Smooth muscle cell (in vitro differentiated cells): ENCODE results near the gene OLFM3. TPM values are rescaled to one million over a fixed set of nuclear protein-coding genes. Genes with fewer than 3 reads are reported as not detected.

Source experiments
- DNase-seq: peaks from one replicate; lab custom pipeline; 2025; ENCODE audit not compliant: unreplicated experiment; lab: John Stamatoyannopoulos, UW
- H2AFZ ChIP-seq: fragments of 200-600 bp; sonication (generic); 2 replicates; pipeline ENCODE4 v1.6.0; 2016; ENCODE audit warnings: antibody characterized with exemption, low read depth, mild to moderate bottlenecking
- H3F3A ChIP-seq: fragments of 200-600 bp; sonication (generic); 2 replicates; pipeline ENCODE4 v1.6.0; 2017; ENCODE audit warnings: antibody characterized with exemption, low read depth
- H3K27ac ChIP-seq: fragments of 200-600 bp; sonication (generic); 2 replicates; pipeline ENCODE4 v1.5.1; 2016; ENCODE audit warnings: low read depth, mild to moderate bottlenecking
- H3K27me3 ChIP-seq: fragments of 200-600 bp; sonication (generic); 2 replicates; pipeline ENCODE4 v1.6.1; 2016; ENCODE audit warnings: low read depth, mild to moderate bottlenecking
- H3K36me3 ChIP-seq: fragments of 200-600 bp; sonication (generic); 2 replicates; pipeline ENCODE4 v1.5.1; 2016; ENCODE audit warnings: low read depth
- H3K4me1 ChIP-seq: fragments of 200-600 bp; sonication (generic); 2 replicates; pipeline ENCODE4 v1.5.1; 2016; ENCODE audit warnings: low read depth
- H3K4me2 ChIP-seq: fragments of 200-600 bp; sonication (generic); 2 replicates; pipeline ENCODE4 v1.6.0; 2016; ENCODE audit warnings: mild to moderate bottlenecking
- H3K4me3 ChIP-seq: fragments of 200-600 bp; sonication (generic); 2 replicates; pipeline ENCODE4 v1.5.1; 2016; ENCODE audit warnings: mild to moderate bottlenecking
- H3K79me2 ChIP-seq: fragments of 200-600 bp; sonication (generic); 2 replicates; pipeline ENCODE4 v1.6.0; 2016; ENCODE audit warnings: low read depth, mild to moderate bottlenecking
- H3K9ac ChIP-seq: fragments of 200-600 bp; sonication (generic); 2 replicates; pipeline ENCODE4 v1.6.0; 2016; ENCODE audit warnings: low read depth
- H3K9me3 ChIP-seq: fragments of 200-600 bp; sonication (generic); replicated peaks from 2 replicates; pipeline ENCODE4 v1.5.1; 2016; ENCODE audit warnings: low read depth
- H4K20me1 ChIP-seq: fragments of 200-600 bp; sonication (generic); 2 replicates; pipeline ENCODE4 v1.6.0; 2016; ENCODE audit warnings: low read depth
- whole genome bisulfite sequencing: methylation state at CpG from one replicate; pipeline ENCODE4 v1.1.7; 2016; ENCODE audit warnings: low lambda C conversion rate; 5-methylcytosine and 5-hydroxymethylcytosine counted together
- polyA plus RNA-seq: library from polyadenylated mRNA; unstranded; fragments of >200 nt; fragmentation: Nextera tagmentation; extraction: Ambion mirVana; gene quantifications from 2 replicates; pipeline ENCODE4 v1.2.1, GENCODE V29; 2016
- total RNA-seq: library from RNA; depleted of rRNA; stranded (reverse); fragments of >200 nt; gene quantifications from 2 replicates; pipeline ENCODE4 v1.2.3, GENCODE V29; 2014
- TF ChIP-seq, protein P1 (sequence below): fragments of 200-600 bp; sonication (generic); IDR thresholded peaks from 2 replicates; pipeline ENCODE4 v1.5.1; 2017; ENCODE audit warnings: borderline replicate concordance, mild to moderate bottlenecking, antibody characterized with exemption; ENCODE audit not compliant: insufficient read depth, poor library complexity, severe bottlenecking

OLFM3 gene
- total and polyA plus RNA-seq, 2 experiments from 2014 or later, result 0.22 to 0.35 TPM

DNA sequence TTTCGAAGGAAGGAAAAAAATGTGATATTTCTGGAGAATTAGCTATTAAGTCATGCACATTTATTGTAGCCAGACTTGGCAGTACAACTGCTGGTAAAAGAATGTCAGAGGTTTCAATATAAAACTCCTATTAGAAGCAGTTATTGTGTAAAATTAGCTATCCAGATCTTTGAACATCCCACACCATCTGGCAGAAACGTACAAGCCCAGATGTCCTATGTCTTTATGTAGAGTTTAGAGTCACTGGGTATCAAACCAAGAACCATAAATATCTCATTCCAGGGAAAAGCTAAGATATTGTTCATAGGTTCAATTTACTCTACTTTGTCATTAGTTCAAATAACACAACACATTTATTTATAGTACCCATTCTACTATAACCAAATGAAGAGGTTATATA, 31.4 kb downstream of the OLFM3 start:
- Histone ChIP-seq H3K4me1 (no peaks in the 10 kb centered on the region), H3K27me3 (no peaks in the 10 kb centered on the region), H3K79me2 (no peaks in the 10 kb centered on the region), H3F3A (no peaks in the 10 kb centered on the region), H3K9ac (no peak overlapping the region), H3K4me3 (no peak overlapping the region), H3K27ac (no peak overlapping the region), H3K4me2 (no peak overlapping the region), H3K36me3 (no peaks in the 10 kb centered on the region), H3K9me3 (no peaks in the 10 kb centered on the region), H4K20me1 (no peaks in the 10 kb centered on the region), H2AFZ (no peak overlapping the region)
- TF ChIP-seq, protein P1, sequence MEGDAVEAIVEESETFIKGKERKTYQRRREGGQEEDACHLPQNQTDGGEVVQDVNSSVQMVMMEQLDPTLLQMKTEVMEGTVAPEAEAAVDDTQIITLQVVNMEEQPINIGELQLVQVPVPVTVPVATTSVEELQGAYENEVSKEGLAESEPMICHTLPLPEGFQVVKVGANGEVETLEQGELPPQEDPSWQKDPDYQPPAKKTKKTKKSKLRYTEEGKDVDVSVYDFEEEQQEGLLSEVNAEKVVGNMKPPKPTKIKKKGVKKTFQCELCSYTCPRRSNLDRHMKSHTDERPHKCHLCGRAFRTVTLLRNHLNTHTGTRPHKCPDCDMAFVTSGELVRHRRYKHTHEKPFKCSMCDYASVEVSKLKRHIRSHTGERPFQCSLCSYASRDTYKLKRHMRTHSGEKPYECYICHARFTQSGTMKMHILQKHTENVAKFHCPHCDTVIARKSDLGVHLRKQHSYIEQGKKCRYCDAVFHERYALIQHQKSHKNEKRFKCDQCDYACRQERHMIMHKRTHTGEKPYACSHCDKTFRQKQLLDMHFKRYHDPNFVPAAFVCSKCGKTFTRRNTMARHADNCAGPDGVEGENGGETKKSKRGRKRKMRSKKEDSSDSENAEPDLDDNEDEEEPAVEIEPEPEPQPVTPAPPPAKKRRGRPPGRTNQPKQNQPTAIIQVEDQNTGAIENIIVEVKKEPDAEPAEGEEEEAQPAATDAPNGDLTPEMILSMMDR, result no peak
- 81% methylated on average over 2 of the region's 2 CpGs for WGBS
- DNase-seq, result no peak

DNA sequence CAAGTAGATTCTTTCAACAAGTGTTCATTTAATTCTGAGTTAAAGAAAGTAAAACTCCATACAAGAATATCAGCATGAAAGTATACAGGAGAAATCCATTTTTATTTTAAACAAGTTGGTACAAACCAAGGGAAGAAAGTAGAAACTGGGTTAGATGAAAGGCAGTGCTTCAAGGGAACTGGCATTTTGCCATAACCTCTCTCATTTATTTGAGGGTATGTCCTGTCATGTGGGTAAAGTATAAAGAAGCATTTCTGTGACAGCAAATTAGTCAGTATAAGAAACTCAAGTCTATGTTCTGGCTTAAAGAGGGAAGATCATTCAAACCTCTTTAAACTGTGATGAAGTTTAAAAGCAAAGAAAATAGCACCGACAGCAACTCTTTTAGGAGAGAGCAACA, 32.0 kb downstream of the OLFM3 start:
- TF ChIP-seq, protein P1, result no peak
- Histone ChIP-seq H3K36me3 (no peaks in the 10 kb centered on the region), H3K4me1 (no peaks in the 10 kb centered on the region), H3K79me2 (no peaks in the 10 kb centered on the region), H4K20me1 (no peaks in the 10 kb centered on the region), H3K4me3 (no peak overlapping the region), H3F3A (no peaks in the 10 kb centered on the region), H3K9me3 (no peaks in the 10 kb centered on the region), H3K27me3 (no peaks in the 10 kb centered on the region), H2AFZ (no peak overlapping the region), H3K27ac (no peak overlapping the region), H3K9ac (no peak overlapping the region), H3K4me2 (no peak overlapping the region)
- WGBS, result 0% methylated on average over 1 of the region's 1 CpG
- DNase-seq, result no peak

- no peaks in the 10 kb centered on the region for H3K79me2 ChIP-seq
- 76% methylated on average over 2 of the region's 2 CpGs for WGBS
- TF ChIP-seq, protein P1, result no peak
These were observed 36.6 kb downstream of the OLFM3 start for GRCh38 chr1:101960142-101960541.

DNA sequence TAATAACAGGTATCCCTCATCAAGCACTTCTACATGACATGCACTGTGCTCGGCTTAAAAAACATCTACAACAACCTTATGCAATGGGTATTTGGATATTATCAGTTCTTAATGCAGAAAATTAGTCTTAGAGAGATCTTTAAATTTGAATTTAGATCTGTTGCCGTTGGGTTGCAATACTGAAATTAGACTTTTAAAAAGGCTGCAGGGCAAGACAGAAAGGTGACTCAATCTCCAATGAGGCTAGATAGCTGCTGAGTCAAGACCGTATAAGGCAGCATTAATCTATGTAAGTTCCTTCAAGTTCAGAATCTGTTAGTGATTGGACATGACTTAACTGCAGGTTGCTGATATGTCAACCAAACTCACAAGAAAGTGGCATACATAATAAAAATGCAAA, 37.3 kb downstream of the OLFM3 start:
- Histone ChIP-seq H3K4me3 (no peak overlapping the region), H4K20me1 (no peaks in the 10 kb centered on the region), H3K4me2 (no peak overlapping the region), H3K4me1 (no peaks in the 10 kb centered on the region), H3K9ac (no peak overlapping the region), H3K9me3 (no peaks in the 10 kb centered on the region), H3K36me3 (no peaks in the 10 kb centered on the region), H3K27ac (no peak overlapping the region), H2AFZ (no peak overlapping the region), H3F3A (no peaks in the 10 kb centered on the region), H3K79me2 (no peaks in the 10 kb centered on the region), H3K27me3 (no peaks in the 10 kb centered on the region)
- DNase-seq, result no peak
- TF ChIP-seq, protein P1, result no peak
- WGBS, result 85% methylated on average over 3 of the region's 3 CpGs

More at GRCh38 chr1:101960142-101960541, 36.6 kb downstream of the OLFM3 start:
- H4K20me1 ChIP-seq, result no peaks in the 10 kb centered on the region
- DNase-seq, result no peak
- no peaks in the 10 kb centered on the region for H3K36me3 ChIP-seq
- H3K27ac ChIP-seq, result no peak overlapping the region
- H3F3A ChIP-seq, result no peaks in the 10 kb centered on the region
- no peaks in the 10 kb centered on the region for H3K9me3 ChIP-seq
- H3K4me1 ChIP-seq, result no peaks in the 10 kb centered on the region
- H3K4me3 ChIP-seq, result no peak overlapping the region
- H2AFZ ChIP-seq, result no peak overlapping the region
- H3K4me2 ChIP-seq, result no peak overlapping the region
- H3K9ac ChIP-seq, result no peak overlapping the region
- no peaks in the 10 kb centered on the region for H3K27me3 ChIP-seq
